Fibroblast of the aortic adventitia (primary cell): Measurements from ENCODE around the gene NR3C1. TPM values are rescaled to one million over a fixed set of nuclear protein-coding genes. Genes with fewer than 3 reads are reported as not detected.

Experiments
- DNase-seq: peaks from one replicate; pipeline ENCODE4 v3.0.0-alpha.2; 2010; ENCODE audit warnings: low read depth
- H3K4me3 ChIP-seq: 2 replicates; pipeline ENCODE4 v1.5.1; 2011; ENCODE audit warnings: low read depth, mild to moderate bottlenecking, control low read depth, low read length, moderate library complexity
- total RNA-seq: library from RNA; depleted of rRNA; stranded (reverse); fragments of >200 nt; gene quantifications from 2 replicates; pipeline ENCODE4 v1.2.3, GENCODE V29; 2012; ENCODE audit warnings: low replicate concordance
- TF ChIP-seq, protein P1 (sequence below): IDR thresholded peaks from 2 replicates; pipeline ENCODE4 v1.5.1; 2011; ENCODE audit warnings: mild to moderate bottlenecking, low read length, control low read depth, inconsistent platforms; ENCODE audit not compliant: insufficient read depth

Gene NR3C1
- total RNA-seq, 1 donor = 132 TPM

DNA sequence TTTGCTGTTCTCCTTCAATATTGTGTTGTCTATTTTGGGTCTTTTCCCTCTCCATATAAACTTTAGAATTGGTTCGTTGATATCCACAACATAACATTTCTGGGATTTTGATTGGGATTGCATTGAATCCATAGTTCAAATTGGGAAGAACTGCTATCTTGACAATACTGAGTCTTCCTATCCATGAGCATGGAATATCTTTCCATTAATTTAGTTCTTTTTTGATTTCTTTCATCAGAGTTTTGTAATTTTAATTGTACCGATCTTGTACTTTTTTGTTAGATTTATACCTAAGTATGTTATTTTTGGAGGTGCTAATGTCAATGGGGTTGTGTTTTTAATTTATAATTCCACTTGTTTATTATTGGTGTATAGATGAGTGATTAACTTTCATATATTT lies 135.1 kb downstream of the NR3C1 start:
- no peak overlapping the region for H3K4me3 ChIP-seq
- no peak for DNase-seq
- TF ChIP-seq, protein P1, sequence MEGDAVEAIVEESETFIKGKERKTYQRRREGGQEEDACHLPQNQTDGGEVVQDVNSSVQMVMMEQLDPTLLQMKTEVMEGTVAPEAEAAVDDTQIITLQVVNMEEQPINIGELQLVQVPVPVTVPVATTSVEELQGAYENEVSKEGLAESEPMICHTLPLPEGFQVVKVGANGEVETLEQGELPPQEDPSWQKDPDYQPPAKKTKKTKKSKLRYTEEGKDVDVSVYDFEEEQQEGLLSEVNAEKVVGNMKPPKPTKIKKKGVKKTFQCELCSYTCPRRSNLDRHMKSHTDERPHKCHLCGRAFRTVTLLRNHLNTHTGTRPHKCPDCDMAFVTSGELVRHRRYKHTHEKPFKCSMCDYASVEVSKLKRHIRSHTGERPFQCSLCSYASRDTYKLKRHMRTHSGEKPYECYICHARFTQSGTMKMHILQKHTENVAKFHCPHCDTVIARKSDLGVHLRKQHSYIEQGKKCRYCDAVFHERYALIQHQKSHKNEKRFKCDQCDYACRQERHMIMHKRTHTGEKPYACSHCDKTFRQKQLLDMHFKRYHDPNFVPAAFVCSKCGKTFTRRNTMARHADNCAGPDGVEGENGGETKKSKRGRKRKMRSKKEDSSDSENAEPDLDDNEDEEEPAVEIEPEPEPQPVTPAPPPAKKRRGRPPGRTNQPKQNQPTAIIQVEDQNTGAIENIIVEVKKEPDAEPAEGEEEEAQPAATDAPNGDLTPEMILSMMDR = no peak

DNA sequence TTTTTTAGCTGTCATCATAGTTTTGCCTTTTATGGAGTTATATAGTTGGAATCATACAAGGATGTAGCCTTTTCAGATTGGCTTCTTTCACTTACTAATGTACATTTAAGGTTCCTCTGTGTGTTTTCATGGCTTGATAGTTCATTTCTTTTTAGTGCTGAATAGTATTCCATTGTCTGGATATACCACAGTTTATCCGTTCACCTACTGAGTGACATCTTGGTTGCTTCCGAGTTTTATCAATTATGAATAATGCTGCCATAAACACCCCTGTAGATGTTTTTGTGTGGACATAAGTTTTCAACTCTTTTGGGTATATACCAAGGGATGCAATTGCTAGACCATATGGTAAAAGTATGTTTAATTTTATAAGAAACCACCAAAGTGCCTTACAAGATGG lies 136.3 kb downstream of the NR3C1 start:
- TF ChIP-seq, protein P1 = no peak
- no peak for DNase-seq
- H3K4me3 ChIP-seq = no peak overlapping the region

DNA sequence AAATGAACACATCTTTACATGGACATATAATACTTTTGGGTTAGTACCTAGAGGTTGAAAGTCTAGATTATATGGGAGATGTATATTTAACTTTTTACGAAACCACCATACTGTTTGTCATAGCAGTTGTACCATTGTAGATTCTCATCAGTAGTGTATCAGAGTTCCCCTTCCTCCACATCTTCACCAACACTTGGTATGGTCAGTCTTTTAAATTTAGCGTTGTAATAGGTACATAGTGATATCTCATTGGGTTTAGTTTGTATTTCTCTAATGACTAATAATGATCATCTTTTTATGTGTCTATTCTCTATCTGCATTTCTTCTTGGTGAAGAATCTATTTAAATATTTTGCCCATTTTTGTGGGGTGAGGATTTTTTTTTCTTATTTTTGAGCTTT lies 137.5 kb downstream of the NR3C1 start:
- no peak for DNase-seq
- no peak overlapping the region for H3K4me3 ChIP-seq
- TF ChIP-seq, protein P1 = no peak

DNA sequence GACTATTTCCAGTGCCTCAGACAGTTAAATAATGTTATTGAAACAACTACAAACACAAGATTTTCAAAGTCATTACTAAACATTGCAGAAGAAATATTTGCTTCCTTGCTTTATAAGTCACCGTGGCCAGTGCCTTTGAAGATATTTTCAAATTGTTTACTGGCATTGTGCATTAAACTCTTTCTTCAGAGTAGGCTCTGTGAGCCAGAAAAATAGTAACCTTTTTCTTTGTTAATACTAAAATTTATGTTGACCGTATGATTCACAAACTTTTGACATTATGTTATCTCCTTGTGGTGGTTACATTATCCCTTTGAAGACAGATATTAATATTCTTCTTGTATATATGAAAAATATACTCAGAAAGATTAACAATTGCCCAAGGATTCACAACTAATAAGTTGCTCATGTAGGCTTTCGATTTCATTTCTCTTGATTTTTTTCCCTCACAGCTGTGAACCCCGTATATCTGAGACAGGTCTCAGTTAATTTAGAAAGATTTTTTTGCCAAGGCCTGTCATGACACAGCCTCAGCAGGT lies 140.1 kb downstream of the NR3C1 start:
- TF ChIP-seq, protein P1 = no peak
- no peak overlapping the region for H3K4me3 ChIP-seq
- peak; percentile 40 for DNase-seq

DNA sequence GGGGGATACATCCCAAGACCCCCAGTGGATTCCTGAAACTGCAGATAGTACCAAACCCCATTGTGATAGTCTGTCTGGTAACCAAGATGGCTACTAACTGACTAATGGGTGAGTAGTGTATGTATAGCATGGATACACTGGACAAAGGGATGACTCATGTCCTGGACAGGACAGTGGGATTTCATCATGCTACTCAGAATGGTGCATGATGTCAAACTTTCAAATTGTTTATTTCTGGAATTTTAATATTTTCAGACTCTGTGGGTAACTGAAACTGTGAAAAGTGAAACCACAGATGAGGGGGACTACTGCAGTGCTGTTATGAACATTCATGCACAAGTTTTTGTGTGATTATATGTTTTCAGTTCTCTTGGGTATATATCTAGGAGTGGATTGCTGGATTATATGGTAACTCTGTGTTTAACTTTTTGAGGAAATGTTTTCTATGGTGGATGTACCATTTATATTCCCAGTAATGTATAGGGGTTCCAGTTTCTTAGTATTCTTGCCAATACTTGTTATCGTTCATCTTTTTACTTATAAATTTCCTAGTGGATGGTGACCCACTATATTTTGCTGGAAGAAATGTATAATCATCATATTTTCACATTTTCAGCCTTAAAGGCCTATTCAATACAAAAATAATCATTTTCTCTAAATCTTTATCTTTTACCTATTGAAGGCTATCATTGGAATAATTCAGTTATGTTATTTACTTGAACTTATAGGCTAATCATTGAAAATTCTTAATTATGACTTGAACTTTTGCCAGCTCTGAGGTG lies 140.9 kb downstream of the NR3C1 start:
- TF ChIP-seq, protein P1 = no peak
- no peak overlapping the region for H3K4me3 ChIP-seq
- peak; percentile 93 for DNase-seq

DNA sequence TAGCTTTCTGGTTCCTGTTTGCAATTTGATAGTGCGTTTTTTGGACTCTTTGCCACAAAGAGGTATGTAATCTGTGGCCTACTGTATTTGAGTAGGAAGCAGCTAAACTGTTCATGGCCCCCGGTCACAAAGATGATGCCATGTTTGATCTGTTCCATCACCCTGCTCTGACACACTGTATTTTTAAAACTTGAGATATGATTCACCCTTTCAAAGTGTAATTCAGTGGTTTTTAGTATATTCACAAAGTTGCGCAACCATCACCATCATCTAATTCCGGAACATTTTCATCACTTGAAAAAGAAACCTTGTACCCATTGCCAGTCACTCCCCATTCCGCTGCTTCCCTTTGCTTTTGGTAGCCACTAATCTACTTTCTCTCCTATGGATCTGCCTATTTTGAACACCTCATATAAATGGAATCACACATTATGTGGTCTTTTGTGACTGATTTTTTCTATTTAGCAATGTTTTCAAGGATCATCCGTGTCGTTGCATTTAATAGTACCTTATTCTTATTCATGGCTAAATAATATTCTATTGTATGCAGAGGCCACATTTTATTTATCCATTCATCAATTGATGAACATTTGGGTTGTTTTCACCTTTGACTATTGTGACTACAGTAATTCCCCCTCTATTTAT lies 141.6 kb downstream of the NR3C1 start:
- peak; percentile 76 for DNase-seq
- no peak overlapping the region for H3K4me3 ChIP-seq
- TF ChIP-seq, protein P1 = no peak
